Gastroesophageal sphincter (tissue), 4 donors: ENCODE data around the gene DUS4L. TPM values are rescaled to one million over a fixed set of nuclear protein-coding genes. Genes with fewer than 3 reads are reported as not detected.

ENCODE experiments used
- ATAC-seq: fragments of 150-250 bp; one replicate; pipeline ENCODE4 v1.9.1; 2016; ENCODE audit warnings: mild to moderate bottlenecking, moderate library complexity
- H3K27ac ChIP-seq, 4 donors: fragments of 200-600 bp; sonication (generic) in 3 of 4; 1 replicate in 3 of 4; 2 replicates in 1 of 4; pipeline ENCODE4 v1.5.1; 2016 to 2019
- H3K27me3 ChIP-seq: fragments of 200-600 bp; sonication (generic); one replicate; pipeline ENCODE4 v1.5.1; 2019
- H3K36me3 ChIP-seq, 2 donors: fragments of 200-600 bp; sonication (generic); one replicate each; pipeline ENCODE4 v1.5.1; 2019; ENCODE audit warnings: control low read depth in 1 of 2
- H3K4me1 ChIP-seq, 3 donors: fragments of 200-600 bp; sonication (generic); 1 replicate in 2 of 3; 2 replicates in 1 of 3; pipeline ENCODE4 v1.5.1; 2016 to 2019; ENCODE audit warnings: control low read depth in 2 of 3
- H3K4me3 ChIP-seq, 2 donors: fragments of 200-600 bp; sonication (generic); one replicate each; pipeline ENCODE4 v1.5.1; 2019; ENCODE audit warnings: mild to moderate bottlenecking in 1 of 2, moderate library complexity in 1 of 2
- H3K9me3 ChIP-seq, 3 donors: fragments of 200-600 bp; sonication (generic); one replicate each; pipeline ENCODE4 v1.5.1; 2017 to 2019; ENCODE audit warnings: control low read depth in 2 of 3
- CTCF ChIP-seq, 4 experiments: fragments of 200-600 bp in 2 of 4; fragments of 450-650 bp in 2 of 4; sonication (generic) in 1 of 4; IDR thresholded peaks; one replicate each; pipeline ENCODE4 v1.5.1; 2017 to 2019; ENCODE audit warnings: antibody characterized with exemption in 4 of 4, mild to moderate bottlenecking in 2 of 4, moderate library complexity in 2 of 4
- EP300 ChIP-seq: sonication (generic); formaldehyde crosslinking; IDR thresholded peaks from one replicate; pipeline ENCODE4 v1.6.1; 2017; ENCODE audit warnings: antibody characterized with exemption, mild to moderate bottlenecking
- POLR2A ChIP-seq, 2 donors: fragments of 450-650 bp; IDR thresholded peaks; one replicate each; pipeline ENCODE4 v1.6.1; 2017; ENCODE audit warnings: antibody characterized with exemption in 2 of 2, mild to moderate bottlenecking in 2 of 2, moderate library complexity in 1 of 2
- POLR2AphosphoS5 ChIP-seq: sonication (generic); formaldehyde crosslinking; IDR thresholded peaks from one replicate; pipeline ENCODE4 v1.6.1; 2017; ENCODE audit warnings: antibody characterized with exemption
- WGBS, 2 donors: methylation state at CpG; one replicate each; pipeline ENCODE4 v1.1.5; 2018; ENCODE audit warnings: low coverage in 1 of 2; 5-methylcytosine and 5-hydroxymethylcytosine counted together
- total RNA-seq, 4 donors: library from RNA; depleted of rRNA; stranded (reverse); fragments of >200 nt; gene quantifications; one replicate each; pipeline ENCODE4 v1.1.0, GENCODE V29; 2016

DUS4L gene
- total RNA-seq, 4 donors from 2014 or later = 4.0 to 14.8 (median 6.7) TPM

- Histone ChIP-seq H3K27ac (peak overlapping the region; percentile 70 to 79 (median 74)), H3K4me3 (no peak overlapping the region), H3K4me1 (peaks cover 4 to 23% (median 6%) of the 10 kb centered on the region in 3 donors), H3K36me3 (peaks cover 0 to 35% of the 10 kb centered on the region in 2 donors), H3K9me3 (no peaks in the 10 kb centered on the region), H3K27me3 (no peaks in the 10 kb centered on the region)
- WGBS, 2 donors = 9 to 20% methylated on average over 4 of the region's 4 CpGs
- TF ChIP-seq EP300 (no peak), CTCF (IDR thresholded peaks at IDR 0.05) (peak in 1 of 4 experiments; percentile 5), POLR2AphosphoS5 (peak; percentile 77)
- peak; percentile 91 for ATAC-seq
Observed at GRCh38 chr7:107594961-107595737, 31.4 kb downstream of the DUS4L start.

GRCh38 chr7:107596881-107597581 lies 33.3 kb downstream of the DUS4L start:
- Histone ChIP-seq H3K27ac (no peak overlapping the region), H3K36me3 (peaks cover 0 to 54% of the 10 kb centered on the region in 2 donors), H3K27me3 (no peaks in the 10 kb centered on the region), H3K4me1 (peaks cover 4 to 17% (median 6%) of the 10 kb centered on the region in 3 donors), H3K9me3 (no peaks in the 10 kb centered on the region), H3K4me3 (no peak overlapping the region)
- 84 to 85% methylated on average over 4 to 5 of the region's 5 CpGs for WGBS, 2 donors
- TF ChIP-seq POLR2A (IDR thresholded peaks at IDR 0.05) (no peak), POLR2AphosphoS5 (no peak), EP300 (no peak), CTCF (IDR thresholded peaks at IDR 0.05) (no peak)
- no peak for ATAC-seq

GRCh38 chr7:107597582-107597916 lies 33.8 kb downstream of the DUS4L start:
- Histone ChIP-seq H3K4me1 (peaks cover 4 to 17% (median 6%) of the 10 kb centered on the region in 3 donors), H3K27ac (no peak overlapping the region)
- WGBS, 2 donors = 85 to 94% methylated on average over 1 of the region's 1 CpG

GRCh38 chr7:107597953-107598352 lies 34.2 kb downstream of the DUS4L start:
- Histone ChIP-seq H3K36me3 (peaks cover 0 to 59% of the 10 kb centered on the region in 2 donors), H3K27me3 (no peaks in the 10 kb centered on the region)
- 81 to 95% methylated on average over 4 of the region's 4 CpGs for WGBS, 2 donors

More at GRCh38 chr7:107597582-107597916, 33.8 kb downstream of the DUS4L start:
- H3K9me3 ChIP-seq = no peaks in the 10 kb centered on the region
- ATAC-seq = no peak
- no peak overlapping the region for H3K4me3 ChIP-seq
- no peaks in the 10 kb centered on the region for H3K27me3 ChIP-seq
- peaks cover 0 to 56% of the 10 kb centered on the region in 2 donors for H3K36me3 ChIP-seq
- TF ChIP-seq EP300 (no peak), POLR2AphosphoS5 (no peak), CTCF (IDR thresholded peaks at IDR 0.05) (no peak), POLR2A (IDR thresholded peaks at IDR 0.05) (no peak)

More at GRCh38 chr7:107597953-107598352, 34.2 kb downstream of the DUS4L start:
- Histone ChIP-seq H3K4me1 (peaks cover 4 to 17% (median 6%) of the 10 kb centered on the region in 3 donors), H3K9me3 (no peaks in the 10 kb centered on the region), H3K27ac (no peak overlapping the region), H3K4me3 (no peak overlapping the region)
- ATAC-seq = no peak
- TF ChIP-seq POLR2AphosphoS5 = no peak
- TF ChIP-seq EP300 = no peak
- no peak for TF ChIP-seq CTCF (IDR thresholded peaks at IDR 0.05)
- no peak for TF ChIP-seq POLR2A (IDR thresholded peaks at IDR 0.05)
